GM19328 (cell line): ENCODE measurements around the gene DAO.

Experiments
- ATAC-seq: cut with Tn5 transposase; IDR thresholded peaks from one replicate; pipeline ENCODE4 v1.9.1; 2021; ENCODE audit warnings: mild to moderate bottlenecking, moderate library complexity; ENCODE audit not compliant: unreplicated experiment

DAO gene

GRCh38 chr12:108918206-108918605 lies 38.3 kb downstream of the DAO start:
- ATAC-seq: no peak

- no peak for ATAC-seq
Measured at GRCh38 chr12:108918960-108919642, 39.2 kb downstream of the DAO start.

- no peak for ATAC-seq
Measured at GRCh38 chr12:108921946-108922345, 42.1 kb downstream of the DAO start.

- no peak for ATAC-seq
Measured at GRCh38 chr12:108922918-108923317, 43.0 kb downstream of the DAO start.

GRCh38 chr12:108928695-108929094 lies 48.8 kb downstream of the DAO start:
- no peak for ATAC-seq

- no peak for ATAC-seq
Measured at GRCh38 chr12:108930155-108930554, 50.3 kb downstream of the DAO start.

GRCh38 chr12:108930756-108931155 lies 50.9 kb downstream of the DAO start:
- no peak for ATAC-seq

GRCh38 chr12:108933949-108934348 lies 54.1 kb downstream of the DAO start:
- no peak for ATAC-seq

- no peak for ATAC-seq
Measured at GRCh38 chr12:108935159-108935763, 55.4 kb downstream of the DAO start.

GRCh38 chr12:108938247-108938924 lies 58.5 kb downstream of the DAO start:
- no peak for ATAC-seq

- ATAC-seq: no peak
Measured at GRCh38 chr12:108939594-108939993, 59.7 kb downstream of the DAO start.

GRCh38 chr12:108940138-108940537 lies 60.2 kb downstream of the DAO start:
- no peak for ATAC-seq

- no peak for ATAC-seq
Measured at GRCh38 chr12:108947097-108947496, 67.2 kb downstream of the DAO start.

- ATAC-seq: no peak
Measured at GRCh38 chr12:108948367-108948766, 68.5 kb downstream of the DAO start.

GRCh38 chr12:108949976-108950375 lies 70.1 kb downstream of the DAO start:
- no peak for ATAC-seq
